ENCODE data around the gene LOXL1.
A peak's percentile ranks its signal among the peaks of the same experiment; 100 is the strongest.

The LOXL1 gene

DNA sequence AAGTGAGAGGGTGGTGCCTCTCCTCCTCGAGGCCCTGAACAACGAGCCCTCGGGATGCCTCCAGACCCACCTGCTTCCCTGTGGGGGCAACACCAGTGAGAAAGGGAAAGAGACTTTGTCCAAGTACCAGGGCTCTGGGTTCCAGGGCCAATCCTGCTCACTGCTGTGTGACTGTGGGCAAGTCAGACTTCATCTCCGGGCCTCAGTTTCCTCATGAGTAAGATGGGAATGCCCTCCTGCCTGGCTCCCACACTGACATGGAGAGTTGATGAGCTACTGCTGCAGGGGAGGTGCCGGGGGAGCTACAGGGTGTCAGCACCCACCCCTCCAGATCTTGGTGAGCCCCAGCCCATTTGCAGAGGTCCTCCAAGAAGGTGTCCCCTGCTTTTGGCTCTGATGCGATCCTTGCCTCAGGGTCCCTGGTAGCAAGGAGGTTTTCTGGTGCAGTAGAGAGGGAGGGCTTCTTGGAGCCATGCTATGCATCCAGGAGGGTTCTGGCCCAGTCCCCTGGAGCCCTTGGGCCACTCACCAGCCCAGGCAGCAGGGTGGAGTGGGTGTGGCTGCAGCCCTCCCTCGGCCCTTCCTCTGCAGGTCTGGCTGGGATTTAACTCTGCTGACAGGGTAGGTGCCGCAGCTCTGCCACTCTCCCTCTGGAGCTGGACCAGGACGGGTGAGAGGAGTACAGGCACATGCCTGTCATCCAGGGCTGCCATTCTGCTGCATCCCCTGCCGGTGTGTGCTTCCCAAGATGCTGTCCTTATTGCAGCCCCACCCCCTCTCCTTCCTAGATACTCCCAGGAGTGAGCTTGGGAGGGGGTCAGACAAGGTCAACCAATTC is 26.9 kb downstream of the LOXL1 start:
- FAIRE-seq: no peak
- peak; percentile 10 for DNase-seq (ENCODE audit: insufficient read length, low spot score)
- TF ChIP-seq, protein P1, sequence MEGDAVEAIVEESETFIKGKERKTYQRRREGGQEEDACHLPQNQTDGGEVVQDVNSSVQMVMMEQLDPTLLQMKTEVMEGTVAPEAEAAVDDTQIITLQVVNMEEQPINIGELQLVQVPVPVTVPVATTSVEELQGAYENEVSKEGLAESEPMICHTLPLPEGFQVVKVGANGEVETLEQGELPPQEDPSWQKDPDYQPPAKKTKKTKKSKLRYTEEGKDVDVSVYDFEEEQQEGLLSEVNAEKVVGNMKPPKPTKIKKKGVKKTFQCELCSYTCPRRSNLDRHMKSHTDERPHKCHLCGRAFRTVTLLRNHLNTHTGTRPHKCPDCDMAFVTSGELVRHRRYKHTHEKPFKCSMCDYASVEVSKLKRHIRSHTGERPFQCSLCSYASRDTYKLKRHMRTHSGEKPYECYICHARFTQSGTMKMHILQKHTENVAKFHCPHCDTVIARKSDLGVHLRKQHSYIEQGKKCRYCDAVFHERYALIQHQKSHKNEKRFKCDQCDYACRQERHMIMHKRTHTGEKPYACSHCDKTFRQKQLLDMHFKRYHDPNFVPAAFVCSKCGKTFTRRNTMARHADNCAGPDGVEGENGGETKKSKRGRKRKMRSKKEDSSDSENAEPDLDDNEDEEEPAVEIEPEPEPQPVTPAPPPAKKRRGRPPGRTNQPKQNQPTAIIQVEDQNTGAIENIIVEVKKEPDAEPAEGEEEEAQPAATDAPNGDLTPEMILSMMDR (IDR thresholded peaks at IDR 0.05; ENCODE audit: insufficient read depth, missing control alignments): no peak

DNA sequence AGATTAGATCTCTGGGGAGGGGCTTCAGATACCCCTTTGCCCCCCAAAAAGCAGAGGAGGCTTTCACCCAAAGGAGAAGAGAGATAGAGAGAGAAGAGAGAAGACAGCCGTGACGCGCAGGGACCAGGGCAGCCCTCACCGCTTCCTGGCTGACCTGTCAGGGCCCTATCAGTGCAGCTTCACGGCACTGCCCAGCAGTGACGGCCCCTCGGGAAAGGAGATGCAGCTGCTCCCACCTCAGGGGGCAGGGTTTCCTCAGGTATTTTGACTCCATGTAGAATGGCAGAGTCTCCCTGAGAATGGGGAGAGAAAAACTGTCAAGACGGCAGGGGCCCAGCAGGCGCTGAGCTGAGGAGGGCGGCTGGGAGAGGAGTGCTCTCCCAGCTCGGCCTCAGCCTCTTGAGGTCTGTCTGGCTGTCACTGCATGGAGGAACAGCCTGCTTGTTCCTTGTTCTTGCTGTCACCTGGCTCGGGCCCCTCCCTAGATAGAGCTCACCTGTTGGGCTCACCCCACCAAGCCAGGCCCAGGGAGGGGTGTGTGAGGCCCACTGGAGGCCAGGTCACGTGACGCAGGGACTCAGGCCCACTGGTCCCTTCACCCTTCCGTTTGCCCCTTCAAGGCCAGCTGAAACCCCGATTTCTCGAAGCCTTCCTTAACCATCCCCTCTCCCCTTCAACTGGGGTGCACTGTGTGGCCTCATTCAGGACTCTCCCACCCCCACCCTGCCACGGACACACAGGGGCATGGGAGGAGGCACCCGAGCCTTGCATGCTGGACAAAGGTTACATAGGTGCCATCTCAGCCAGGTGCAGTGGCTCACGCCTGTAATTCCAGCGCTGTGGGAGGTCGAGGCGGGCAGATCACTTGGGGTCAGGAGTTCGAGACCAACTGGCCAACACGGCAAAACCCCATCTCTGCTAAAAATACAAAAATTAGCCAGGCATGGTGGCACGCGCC is 28.2 kb downstream of the LOXL1 start:
- TF ChIP-seq, protein P1 (IDR thresholded peaks at IDR 0.05; ENCODE audit: insufficient read depth, missing control alignments): no peak
- DNase-seq (ENCODE audit: insufficient read length, low spot score) (no peak), FAIRE-seq (no peak)

DNA sequence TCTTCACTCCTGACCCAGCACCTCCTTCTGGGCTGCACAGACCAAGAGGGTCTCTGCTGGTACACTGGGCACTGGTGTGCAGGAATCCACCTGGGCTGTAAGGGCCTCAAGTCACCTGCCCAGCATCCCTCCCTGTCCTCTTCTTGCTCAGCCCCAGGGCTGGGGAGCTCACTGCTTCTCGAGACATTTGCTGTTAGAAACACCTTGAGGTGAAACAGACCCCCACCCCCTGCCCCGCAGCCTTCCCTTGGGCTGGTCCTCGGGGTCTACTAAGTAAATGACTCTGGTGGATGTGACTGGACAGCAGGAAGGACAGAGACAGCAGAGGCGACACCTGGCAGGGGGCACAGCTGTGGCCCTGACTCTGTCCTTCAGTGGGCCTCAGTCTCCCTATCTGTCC is 29.1 kb downstream of the LOXL1 start:
- TF ChIP-seq, protein P1 (IDR thresholded peaks at IDR 0.05; ENCODE audit: insufficient read depth, missing control alignments): no peak
- no peak for FAIRE-seq
- DNase-seq (ENCODE audit: insufficient read length, low spot score): no peak

DNA sequence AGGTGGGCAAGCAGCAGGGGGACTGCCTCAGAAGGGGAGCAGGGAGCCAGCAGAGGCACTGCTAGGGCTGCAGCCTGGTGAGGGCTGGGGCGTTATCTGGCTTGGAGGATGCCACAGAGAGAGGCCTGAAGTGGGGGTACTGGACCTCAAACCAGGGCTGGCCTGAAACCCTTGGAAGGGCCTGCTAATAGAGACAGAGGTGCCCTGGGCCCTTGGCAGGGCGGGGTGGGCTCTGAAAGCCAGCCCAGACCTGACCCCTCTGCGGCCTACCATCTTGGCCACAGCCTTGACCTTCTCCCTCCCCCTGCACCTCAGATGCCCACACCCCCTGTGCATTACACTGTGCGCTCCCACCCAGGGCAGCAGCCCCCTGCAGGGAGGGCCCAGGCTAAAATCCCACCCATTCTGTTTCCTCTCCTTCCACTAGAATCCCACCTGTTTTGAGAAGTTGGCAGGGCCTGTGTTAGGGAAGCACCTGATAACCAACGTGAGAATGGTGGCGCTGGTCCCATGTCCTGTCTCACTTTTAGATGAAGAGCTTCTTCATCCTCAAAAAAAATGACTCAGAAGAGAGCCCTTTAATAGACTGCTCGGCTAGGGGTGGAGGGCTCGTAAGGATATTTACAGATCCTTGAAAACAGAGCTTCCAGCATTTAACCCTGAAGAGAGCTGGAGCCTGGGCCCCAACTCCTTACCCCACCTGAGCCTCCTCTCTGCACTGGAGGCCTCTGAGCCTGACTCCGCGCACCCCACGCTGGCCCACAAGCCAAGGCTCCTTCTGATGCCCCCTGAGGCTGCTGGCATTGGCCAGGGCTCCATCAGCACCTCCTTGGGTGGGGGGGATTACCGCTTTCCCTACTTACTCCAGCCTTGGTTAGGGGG is 29.8 kb downstream of the LOXL1 start:
- FAIRE-seq (no peak), DNase-seq (ENCODE audit: insufficient read length, low spot score) (no peak)
- TF ChIP-seq, protein P1 (IDR thresholded peaks at IDR 0.05; ENCODE audit: insufficient read depth, missing control alignments): no peak

DNA sequence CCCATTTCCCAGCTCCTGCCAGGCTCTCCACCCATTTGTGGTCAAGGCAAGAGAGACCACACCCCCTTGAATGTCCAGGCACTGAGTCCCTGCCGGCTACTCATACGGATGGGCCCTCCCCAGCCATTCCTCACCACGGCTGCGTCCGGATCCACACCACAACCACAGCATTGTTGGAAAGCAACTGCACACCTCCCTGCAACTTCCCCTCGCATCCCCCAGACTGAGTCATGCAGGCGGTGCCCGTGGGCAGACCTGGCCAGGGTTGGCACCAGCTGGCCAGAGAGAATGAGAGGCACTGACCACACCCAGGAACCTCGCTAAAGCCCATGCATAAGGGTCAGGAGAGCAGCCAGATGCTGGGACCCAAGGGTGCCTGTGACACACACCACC is 30.5 kb downstream of the LOXL1 start:
- no peak for DNase-seq (ENCODE audit: insufficient read length, low spot score)
- TF ChIP-seq, protein P1 (IDR thresholded peaks at IDR 0.05; ENCODE audit: insufficient read depth, missing control alignments): no peak
- FAIRE-seq: no peak

DNA sequence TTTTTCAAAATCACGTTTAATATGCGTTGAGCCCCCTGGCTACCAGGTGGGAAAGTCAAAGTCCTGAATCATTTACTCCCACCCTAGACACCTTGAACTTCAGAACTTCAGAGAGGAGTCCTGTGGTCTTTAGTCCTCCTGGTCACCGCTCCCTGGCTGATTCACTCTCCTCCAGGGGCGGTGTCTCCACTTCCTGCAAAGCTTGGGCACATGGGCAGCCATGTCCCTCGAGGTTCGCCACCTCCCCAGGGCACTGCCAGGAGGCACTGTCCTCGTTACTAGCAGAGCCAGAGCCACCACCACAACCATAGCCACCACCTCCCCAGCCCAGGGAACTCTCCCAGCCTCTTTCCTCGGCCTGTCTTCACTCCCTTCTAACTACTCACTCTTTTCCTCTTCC is 31.0 kb downstream of the LOXL1 start:
- DNase-seq (ENCODE audit: insufficient read length, low spot score) (no peak), FAIRE-seq (no peak)
- TF ChIP-seq, protein P1 (IDR thresholded peaks at IDR 0.05; ENCODE audit: insufficient read depth, missing control alignments): no peak
